ENCODE results near the gene PPT1.

GRCh38 chr1:40041466-40041838 is 55.6 kb downstream of the PPT1 start:
- no peak for TF ChIP-seq CTCF (conservative IDR thresholded peaks at IDR 0.05; ENCODE audit: low read length)
- no peak for TF ChIP-seq EZH2phosphoT487 (IDR thresholded peaks at IDR 0.05; ENCODE audit: borderline replicate concordance)

Data from Loucy (cell line).